Astrocyte of the cerebellum (primary cell): ENCODE measurements around the gene VPS11.

ENCODE experiments used
- DNase-seq: peaks from one replicate; pipeline ENCODE4 v3.0.0-alpha.2; 2011; ENCODE audit warnings: low read depth
- H3K4me3 ChIP-seq: 2 replicates; pipeline ENCODE4 v1.5.1; 2011; ENCODE audit warnings: mild to moderate bottlenecking, low read depth, low read length, moderate library complexity
- in situ Hi-C: cut with HindIII; loops from 2 replicates; pipeline ENCODE4 v1.10.0; 2017; ENCODE audit warnings: low sequenced_read_pairs
- TF ChIP-seq, protein P1 (sequence below): IDR thresholded peaks from 2 replicates; pipeline ENCODE4 v1.5.1; 2012; ENCODE audit warnings: low read length, low read depth, moderate library complexity, mild to moderate bottlenecking; ENCODE audit errors: missing control alignments

VPS11 gene

GRCh38 chr11:119088406-119088805, 20.8 kb downstream of the VPS11 start:
- in situ Hi-C loops: no loop called here
- TF ChIP-seq, protein P1, sequence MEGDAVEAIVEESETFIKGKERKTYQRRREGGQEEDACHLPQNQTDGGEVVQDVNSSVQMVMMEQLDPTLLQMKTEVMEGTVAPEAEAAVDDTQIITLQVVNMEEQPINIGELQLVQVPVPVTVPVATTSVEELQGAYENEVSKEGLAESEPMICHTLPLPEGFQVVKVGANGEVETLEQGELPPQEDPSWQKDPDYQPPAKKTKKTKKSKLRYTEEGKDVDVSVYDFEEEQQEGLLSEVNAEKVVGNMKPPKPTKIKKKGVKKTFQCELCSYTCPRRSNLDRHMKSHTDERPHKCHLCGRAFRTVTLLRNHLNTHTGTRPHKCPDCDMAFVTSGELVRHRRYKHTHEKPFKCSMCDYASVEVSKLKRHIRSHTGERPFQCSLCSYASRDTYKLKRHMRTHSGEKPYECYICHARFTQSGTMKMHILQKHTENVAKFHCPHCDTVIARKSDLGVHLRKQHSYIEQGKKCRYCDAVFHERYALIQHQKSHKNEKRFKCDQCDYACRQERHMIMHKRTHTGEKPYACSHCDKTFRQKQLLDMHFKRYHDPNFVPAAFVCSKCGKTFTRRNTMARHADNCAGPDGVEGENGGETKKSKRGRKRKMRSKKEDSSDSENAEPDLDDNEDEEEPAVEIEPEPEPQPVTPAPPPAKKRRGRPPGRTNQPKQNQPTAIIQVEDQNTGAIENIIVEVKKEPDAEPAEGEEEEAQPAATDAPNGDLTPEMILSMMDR: no peak
- H3K4me3 ChIP-seq: no peak overlapping the region
- DNase-seq: no peak

DNA sequence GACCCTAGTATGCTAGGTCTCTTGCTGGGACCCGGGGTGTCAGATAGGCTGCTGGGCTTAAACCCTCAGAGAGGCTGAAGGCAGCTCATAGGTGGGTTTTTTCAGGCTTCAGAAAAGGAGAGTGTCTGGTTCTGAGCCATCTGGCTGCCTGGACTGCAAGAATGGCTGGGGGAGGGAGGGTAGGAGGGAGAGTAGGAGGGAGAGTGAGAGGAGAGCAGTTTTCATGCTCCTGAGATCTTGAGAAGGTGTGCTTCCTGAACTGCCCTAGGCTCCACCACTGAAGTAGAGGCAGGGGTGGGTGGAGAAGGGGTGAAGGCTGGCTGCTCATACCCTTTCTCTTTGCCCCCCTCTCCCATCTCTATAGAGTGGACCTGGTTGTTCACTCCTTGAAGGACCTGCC, 21.7 kb downstream of the VPS11 start:
- H3K4me3 ChIP-seq: no peak overlapping the region
- TF ChIP-seq, protein P1: no peak
- in situ Hi-C loops: no loop called here
- DNase-seq: no peak

GRCh38 chr11:119091178-119091577, 23.6 kb downstream of the VPS11 start:
- no peak for DNase-seq
- in situ Hi-C loops: no loop called here
- H3K4me3 ChIP-seq: no peak overlapping the region
- TF ChIP-seq, protein P1: no peak

GRCh38 chr11:119091966-119092879, 24.6 kb downstream of the VPS11 start:
- in situ Hi-C loops: no loop called here
- TF ChIP-seq, protein P1: no peak

DNA sequence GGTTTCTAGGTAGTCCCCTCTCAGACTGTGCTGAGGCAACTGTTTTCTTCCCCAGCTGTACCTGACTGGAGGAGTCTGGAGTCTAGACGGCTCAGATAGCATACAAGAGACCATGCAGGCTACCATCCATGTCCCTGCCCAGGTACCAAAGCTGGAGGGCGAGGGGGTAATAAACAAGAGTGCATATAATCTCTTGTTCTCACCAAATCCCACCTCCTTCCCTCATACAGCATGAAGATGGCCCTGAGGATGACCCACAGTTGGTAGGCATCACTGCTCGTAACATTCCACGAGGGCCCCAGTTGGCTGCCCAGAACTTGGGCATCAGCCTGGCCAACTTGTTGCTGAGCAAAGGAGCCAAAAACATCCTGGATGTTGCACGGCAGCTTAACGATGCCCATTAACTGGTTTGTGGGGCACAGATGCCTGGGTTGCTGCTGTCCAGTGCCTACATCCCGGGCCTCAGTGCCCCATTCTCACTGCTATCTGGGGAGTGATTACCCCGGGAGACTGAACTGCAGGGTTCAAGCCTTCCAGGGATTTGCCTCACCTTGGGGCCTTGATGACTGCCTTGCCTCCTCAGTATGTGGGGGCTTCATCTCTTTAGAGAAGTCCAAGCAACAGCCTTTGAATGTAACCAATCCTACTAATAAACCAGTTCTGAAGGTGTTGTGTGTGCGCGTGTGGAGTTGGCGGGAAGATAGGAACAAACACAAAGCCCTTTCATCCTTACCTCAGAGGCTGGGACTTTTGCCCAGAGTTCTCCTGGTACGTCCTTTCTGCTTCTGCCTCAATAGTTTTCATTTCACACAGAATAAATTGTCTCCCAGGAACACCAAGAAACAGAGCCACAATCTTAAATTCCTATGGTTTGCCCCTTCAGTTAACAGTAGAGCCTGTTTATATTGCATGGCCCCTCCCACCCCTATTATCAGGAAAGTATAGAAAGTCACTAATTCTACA, 25.5 kb downstream of the VPS11 start:
- in situ Hi-C loops: no loop called here
- peak; percentile 81 for DNase-seq
- peak overlapping the region; percentile 73 for H3K4me3 ChIP-seq
- TF ChIP-seq, protein P1: no peak

More at GRCh38 chr11:119091966-119092879, 24.6 kb downstream of the VPS11 start:
- DNase-seq: no peak
- peak overlapping the region; percentile 73 for H3K4me3 ChIP-seq
